IMR-90 (cell line): ENCODE measurements around the gene PRKCG. TPM values are rescaled to one million over a fixed set of nuclear protein-coding genes. Genes with fewer than 3 reads are reported as not detected.
A peak's percentile ranks its signal among the peaks of the same experiment; 100 is the strongest.

ENCODE experiments used
- ATAC-seq: fragments of 200-7000 bp; cut with Tn5 transposase; 2 replicates; pipeline ENCODE4 v1.9.1; 2020; ENCODE audit warnings: low read depth, mild to moderate bottlenecking, moderate library complexity
- BruUV-seq: library from RNA; stranded (reverse); fragments of 400-500 nt; replicated peaks from 2 replicates; lab custom pipeline; 2021; lab: Mats Ljungman, UMichigan
- CTCF ChIA-PET: fragments of 300-600 bp; formaldehyde crosslinking; extraction: SDS; loops from one replicate; lab custom pipeline; 2021; ENCODE audit warnings: antibody characterized with exemption; lab: Yijun Ruan, JAX
- POLR2A ChIA-PET: fragments of 300-600 bp; sonication (Branson Sonifier 250); formaldehyde crosslinking; loops from one replicate; lab custom pipeline; 2022; ENCODE audit warnings: antibody characterized with exemption; ENCODE audit not compliant: unreplicated experiment; lab: Charles Lee
- DNase-seq: peaks from one replicate; pipeline ENCODE4 v3.0.0; 2013
- H2AFZ ChIP-seq: replicated peaks from 2 replicates; pipeline ENCODE3; 2013; ENCODE audit warnings: low read length, mild to moderate bottlenecking; ENCODE audit not compliant: poor library complexity
- H2AK5ac ChIP-seq: 2 replicates; pipeline ENCODE4 v1.6.1; 2013; ENCODE audit warnings: low read depth, low read length, inconsistent platforms
- H2AK9ac ChIP-seq: replicated peaks from 2 replicates; pipeline ENCODE3; 2013; ENCODE audit warnings: mild to moderate bottlenecking, low read depth, low read length, moderate library complexity; ENCODE audit not compliant: poor library complexity
- H2BK120ac ChIP-seq: 2 replicates; pipeline ENCODE4 v1.6.1; 2013; ENCODE audit warnings: low read depth, low read length, inconsistent platforms
- H2BK15ac ChIP-seq: 3 replicates; pipeline ENCODE4 v1.6.1; 2013; ENCODE audit warnings: low read depth, low read length, inconsistent platforms
- H2BK20ac ChIP-seq: 2 replicates; pipeline ENCODE4 v1.6.1; 2013; ENCODE audit warnings: low read depth, mild to moderate bottlenecking, inconsistent platforms, low read length, moderate library complexity
- H2BK5ac ChIP-seq: 2 replicates; pipeline ENCODE4 v1.6.1; 2013; ENCODE audit warnings: mild to moderate bottlenecking, low read depth, low read length, inconsistent platforms; ENCODE audit not compliant: poor library complexity, severe bottlenecking
- H3K14ac ChIP-seq: replicated peaks from 2 replicates; pipeline ENCODE4 v1.6.1; 2013; ENCODE audit warnings: low read depth, low read length, inconsistent platforms
- H3K18ac ChIP-seq: 2 replicates; pipeline ENCODE4 v1.6.1; 2013; ENCODE audit warnings: low read depth, low read length, control low read depth
- H3K23ac ChIP-seq: 2 replicates; pipeline ENCODE4 v1.6.1; 2013; ENCODE audit warnings: low read depth, low read length, inconsistent platforms
- H3K27ac ChIP-seq: 2 replicates; pipeline ENCODE4 v1.5.1; 2013; ENCODE audit warnings: mild to moderate bottlenecking, control low read depth, low read length; ENCODE audit not compliant: insufficient read depth
- H3K27me3 ChIP-seq: 2 replicates; pipeline ENCODE4 v1.6.1; 2013; ENCODE audit warnings: low read length; ENCODE audit not compliant: control insufficient read depth, insufficient read depth
- H3K36me3 ChIP-seq: 2 replicates; pipeline ENCODE4 v1.6.1; 2013; ENCODE audit warnings: low read length, mixed read lengths; ENCODE audit not compliant: control insufficient read depth, insufficient read depth
- H3K4ac ChIP-seq: 2 replicates; pipeline ENCODE4 v1.6.1; 2013; ENCODE audit warnings: low read depth, low read length, inconsistent platforms
- H3K4me1 ChIP-seq: 2 replicates; pipeline ENCODE4 v1.6.1; 2013; ENCODE audit warnings: low read length, mixed read lengths; ENCODE audit not compliant: control insufficient read depth, insufficient read depth
- H3K4me2 ChIP-seq: 2 replicates; pipeline ENCODE4 v1.6.1; 2013; ENCODE audit warnings: low read depth, mild to moderate bottlenecking, control low read depth, low read length, moderate library complexity
- H3K4me3 ChIP-seq: 2 replicates; pipeline ENCODE4 v1.5.1; 2013; ENCODE audit warnings: low read depth, mild to moderate bottlenecking, control low read depth, low read length, moderate library complexity; ENCODE audit not compliant: insufficient read depth
- H3K56ac ChIP-seq: 2 replicates; pipeline ENCODE4 v1.6.1; 2013; ENCODE audit warnings: low read length, inconsistent platforms; ENCODE audit not compliant: insufficient read depth; ENCODE audit errors: extremely low read depth
- H3K79me1 ChIP-seq, 2 experiments: 2 replicates each; pipeline ENCODE4 v1.6.1; 2013; ENCODE audit warnings: low read length in 2 of 2, inconsistent platforms in 1 of 2, low read depth in 1 of 2
- H3K9ac ChIP-seq: 2 replicates; pipeline ENCODE4 v1.6.1; 2013; ENCODE audit warnings: low read depth, low read length, control low read depth
- H3K9me1 ChIP-seq: 2 replicates; pipeline ENCODE4 v1.6.1; 2013; ENCODE audit warnings: low read length, inconsistent platforms; ENCODE audit not compliant: insufficient read depth
- H3K9me3 ChIP-seq: 2 replicates; pipeline ENCODE4 v1.6.1; 2013; ENCODE audit warnings: low read length; ENCODE audit not compliant: control insufficient read depth, insufficient read depth
- H4K20me1 ChIP-seq: 2 replicates; pipeline ENCODE4 v1.6.1; 2013; ENCODE audit warnings: low read length, inconsistent platforms; ENCODE audit not compliant: insufficient read depth
- H4K5ac ChIP-seq: 2 replicates; pipeline ENCODE4 v1.6.1; 2013; ENCODE audit warnings: mild to moderate bottlenecking, low read depth, low read length, control low read depth
- H4K8ac ChIP-seq, 2 experiments: 2 replicates each; pipeline ENCODE4 v1.6.1; 2013; ENCODE audit warnings: low read depth in 2 of 2, low read length in 2 of 2, control low read depth in 1 of 2, inconsistent platforms in 1 of 2
- H4K91ac ChIP-seq: 2 replicates; pipeline ENCODE4 v1.6.1; 2013; ENCODE audit warnings: low read depth, low read length, inconsistent platforms; ENCODE audit not compliant: insufficient read depth
- BHLHE40 ChIP-seq: fragments of 150-350 bp; IDR thresholded peaks from 2 replicates; pipeline ENCODE4 v1.6.1; 2016; ENCODE audit warnings: mild to moderate bottlenecking, low read depth, low read length
- CEBPB ChIP-seq: IDR thresholded peaks from 2 replicates; pipeline ENCODE4 v1.6.1; 2012; ENCODE audit warnings: low read depth, low read length, improper control_type of control experiment
- CHD1 ChIP-seq: IDR thresholded peaks from 2 replicates; pipeline ENCODE4 v1.6.1; 2012; ENCODE audit warnings: low read depth, low read length, improper control_type of control experiment
- FOS ChIP-seq: fragments of 150-350 bp; IDR thresholded peaks from 2 replicates; pipeline ENCODE4 v1.6.1; 2016; ENCODE audit warnings: low read depth, low read length
- MAFK ChIP-seq: IDR thresholded peaks from 2 replicates; pipeline ENCODE4 v1.6.1; 2012; ENCODE audit warnings: low read depth, low read length, improper control_type of control experiment
- MAZ ChIP-seq: IDR thresholded peaks from 2 replicates; pipeline ENCODE4 v1.6.1; 2012; ENCODE audit warnings: low read depth, mild to moderate bottlenecking, low read length, improper control_type of control experiment, moderate library complexity, borderline replicate concordance
- MXI1 ChIP-seq: IDR thresholded peaks from 2 replicates; pipeline ENCODE4 v1.6.1; 2012; ENCODE audit warnings: low read depth, mild to moderate bottlenecking, low read length, moderate library complexity, borderline replicate concordance
- NFE2L2 ChIP-seq: fragments of 150-350 bp; IDR thresholded peaks from 2 replicates; pipeline ENCODE4 v1.6.1; 2016; ENCODE audit warnings: low read depth, mild to moderate bottlenecking, low read length
- POLR2A ChIP-seq: IDR thresholded peaks from 2 replicates; pipeline ENCODE4 v1.6.1; 2012; ENCODE audit warnings: mild to moderate bottlenecking, low read depth, low read length
- RAD21 ChIP-seq: IDR thresholded peaks from 2 replicates; pipeline ENCODE4 v1.6.1; 2012; ENCODE audit warnings: low read length, improper control_type of control experiment
- RCOR1 ChIP-seq: IDR thresholded peaks from 2 replicates; pipeline ENCODE4 v1.6.1; 2012; ENCODE audit warnings: mild to moderate bottlenecking, low read length, improper control_type of control experiment; ENCODE audit not compliant: insufficient replicate concordance
- RFX5 ChIP-seq: IDR thresholded peaks from 2 replicates; pipeline ENCODE4 v1.8.0; 2012; ENCODE audit warnings: low read depth, mild to moderate bottlenecking, low read length, moderate library complexity
- SMC3 ChIP-seq: fragments of 150-350 bp; IDR thresholded peaks from 2 replicates; pipeline ENCODE4 v1.6.1; 2016; ENCODE audit warnings: low read depth, mild to moderate bottlenecking, antibody characterized with exemption, low read length, moderate library complexity
- WGBS, 2 experiments: methylation state at CpG; one replicate each; pipeline versions ENCODE4 v1.1.5 to v1.1.7; 2013; ENCODE audit warnings: missing lambda C conversion rate in 2 of 2; ENCODE audit not compliant: insufficient read length in 1 of 2; ENCODE audit errors: extremely low coverage in 2 of 2; 5-methylcytosine and 5-hydroxymethylcytosine counted together
- dilution Hi-C: fragments of 300-500 bp; cut with HindIII; formaldehyde crosslinking; loops from one replicate; pipeline ENCODE4 v1.14.3; 2018; ENCODE audit warnings: low sequenced_read_pairs; ENCODE audit not compliant: unreplicated experiment
- in situ Hi-C: fragments of 300-500 bp; cut with MboI; formaldehyde crosslinking; loops from 3 replicates; pipeline ENCODE4 v1.14.3; 2019; ENCODE audit warnings: low sequenced_read_pairs, inconsistent platforms, mixed read lengths
- intact Hi-C: fragments of 100-400 bp; cut with micrococcal nuclease; formaldehyde crosslinking; loops from 2 replicates; pipeline ENCODE4 v1.10.0; 2022
- polyA plus RNA-seq, 3 experiments: library from polyadenylated mRNA; depleted of rRNA; stranded (reverse); fragments of >200 nt; gene quantifications; 2 replicates each; pipeline ENCODE4 v1.2.3, GENCODE V29; 2012; ENCODE audit warnings: low replicate concordance in 1 of 3
- total RNA-seq: library from RNA; depleted of rRNA; stranded (reverse); fragments of >200 nt; gene quantifications from 2 replicates; pipeline ENCODE4 v1.2.3, GENCODE V29; 2012
- TF ChIP-seq, protein P1 (sequence below): fragments of 150-350 bp; IDR thresholded peaks from 2 replicates; pipeline ENCODE4 v1.6.1; 2017; ENCODE audit warnings: mild to moderate bottlenecking, antibody characterized with exemption, low read length, low read depth
- TF ChIP-seq, protein P2 (sequence below): fragments of 150-350 bp; IDR thresholded peaks from 2 replicates; pipeline ENCODE4 v1.6.1; 2016; ENCODE audit warnings: low read depth, mild to moderate bottlenecking, low read length, moderate library complexity, borderline replicate concordance
- TF ChIP-seq, protein P3 (sequence below): conservative IDR thresholded peaks from 2 replicates; pipeline ENCODE4 v1.5.1; 2012; ENCODE audit warnings: mild to moderate bottlenecking, low read depth, low read length, improper control_type of control experiment

PRKCG gene
- total and polyA plus RNA-seq, 2 of the 4 experiments (the other 2 are of a cell fraction): not detected

DNA sequence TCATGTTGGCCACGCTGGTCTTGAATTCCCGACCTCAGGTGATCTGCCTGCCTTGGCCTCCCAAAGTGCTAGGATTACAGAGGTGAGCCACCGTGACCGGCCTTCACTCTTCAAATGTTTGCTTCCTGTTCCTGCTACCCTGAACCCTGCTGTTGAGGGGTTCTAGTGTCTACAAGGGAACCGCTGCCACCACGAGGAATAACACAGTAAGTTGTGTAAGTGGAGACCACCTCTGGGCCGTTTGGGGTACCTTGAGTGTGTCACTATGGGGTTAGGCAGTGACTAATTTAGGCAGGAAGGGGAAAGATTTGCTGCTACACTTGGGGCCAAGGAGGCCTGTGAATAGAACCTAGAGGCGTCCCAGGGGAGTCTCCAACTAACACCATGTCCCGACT lies 16.5 kb upstream of the PRKCG start:
- BruUV-seq: no TSS peak
- H3K23ac ChIP-seq: 0 out of 2 replicates have a peak overlapping the region, but pooled peaks have one; percentile 76
- H2BK5ac ChIP-seq: no peak overlapping the region
- no peaks in the 10 kb centered on the region for H3K27me3 ChIP-seq
- H3K4me3 ChIP-seq: peak overlapping the region; percentile 60
- peak overlapping the region; percentile 58; the same call in 1 of the 2 replicates for H3K27ac ChIP-seq
- H3K9me3 ChIP-seq: no peaks in the 10 kb centered on the region
- WGBS, 2 experiments: 56% methylated on average over 5 of the region's 9 CpGs; no CpG with 5 or more reads in 1 of the 2 experiments
- no peak overlapping the region; the same call in 1 of the 2 replicates for H2BK20ac ChIP-seq
- peak overlapping the region; percentile 47 for H3K18ac ChIP-seq
- TF ChIP-seq RCOR1 (no peak), POLR2A (no peak), MAFK (no peak), RFX5 (no peak), CEBPB (no peak), MXI1 (no peak), FOS (no peak), BHLHE40 (no peak), CHD1 (no peak), RAD21 (no peak), MAZ (no peak), SMC3 (no peak), NFE2L2 (no peak)
- TF ChIP-seq, protein P1, sequence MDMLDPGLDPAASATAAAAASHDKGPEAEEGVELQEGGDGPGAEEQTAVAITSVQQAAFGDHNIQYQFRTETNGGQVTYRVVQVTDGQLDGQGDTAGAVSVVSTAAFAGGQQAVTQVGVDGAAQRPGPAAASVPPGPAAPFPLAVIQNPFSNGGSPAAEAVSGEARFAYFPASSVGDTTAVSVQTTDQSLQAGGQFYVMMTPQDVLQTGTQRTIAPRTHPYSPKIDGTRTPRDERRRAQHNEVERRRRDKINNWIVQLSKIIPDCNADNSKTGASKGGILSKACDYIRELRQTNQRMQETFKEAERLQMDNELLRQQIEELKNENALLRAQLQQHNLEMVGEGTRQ: no peak
- TF ChIP-seq, protein P2, sequence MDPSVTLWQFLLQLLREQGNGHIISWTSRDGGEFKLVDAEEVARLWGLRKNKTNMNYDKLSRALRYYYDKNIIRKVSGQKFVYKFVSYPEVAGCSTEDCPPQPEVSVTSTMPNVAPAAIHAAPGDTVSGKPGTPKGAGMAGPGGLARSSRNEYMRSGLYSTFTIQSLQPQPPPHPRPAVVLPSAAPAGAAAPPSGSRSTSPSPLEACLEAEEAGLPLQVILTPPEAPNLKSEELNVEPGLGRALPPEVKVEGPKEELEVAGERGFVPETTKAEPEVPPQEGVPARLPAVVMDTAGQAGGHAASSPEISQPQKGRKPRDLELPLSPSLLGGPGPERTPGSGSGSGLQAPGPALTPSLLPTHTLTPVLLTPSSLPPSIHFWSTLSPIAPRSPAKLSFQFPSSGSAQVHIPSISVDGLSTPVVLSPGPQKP: no peak
- TF ChIP-seq, protein P3, sequence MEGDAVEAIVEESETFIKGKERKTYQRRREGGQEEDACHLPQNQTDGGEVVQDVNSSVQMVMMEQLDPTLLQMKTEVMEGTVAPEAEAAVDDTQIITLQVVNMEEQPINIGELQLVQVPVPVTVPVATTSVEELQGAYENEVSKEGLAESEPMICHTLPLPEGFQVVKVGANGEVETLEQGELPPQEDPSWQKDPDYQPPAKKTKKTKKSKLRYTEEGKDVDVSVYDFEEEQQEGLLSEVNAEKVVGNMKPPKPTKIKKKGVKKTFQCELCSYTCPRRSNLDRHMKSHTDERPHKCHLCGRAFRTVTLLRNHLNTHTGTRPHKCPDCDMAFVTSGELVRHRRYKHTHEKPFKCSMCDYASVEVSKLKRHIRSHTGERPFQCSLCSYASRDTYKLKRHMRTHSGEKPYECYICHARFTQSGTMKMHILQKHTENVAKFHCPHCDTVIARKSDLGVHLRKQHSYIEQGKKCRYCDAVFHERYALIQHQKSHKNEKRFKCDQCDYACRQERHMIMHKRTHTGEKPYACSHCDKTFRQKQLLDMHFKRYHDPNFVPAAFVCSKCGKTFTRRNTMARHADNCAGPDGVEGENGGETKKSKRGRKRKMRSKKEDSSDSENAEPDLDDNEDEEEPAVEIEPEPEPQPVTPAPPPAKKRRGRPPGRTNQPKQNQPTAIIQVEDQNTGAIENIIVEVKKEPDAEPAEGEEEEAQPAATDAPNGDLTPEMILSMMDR: no peak
- H2AFZ ChIP-seq: peak overlapping the region; percentile 94
- H3K56ac ChIP-seq: no peak overlapping the region
- H3K4me2 ChIP-seq: peak overlapping the region; percentile 81
- dilution Hi-C loops: no loop called here
- peak overlapping the region; percentile 37; the same call in 1 of the 2 replicates for H2AK5ac ChIP-seq
- peak overlapping the region; percentile 88 for H4K5ac ChIP-seq
- H2BK15ac ChIP-seq: no peak overlapping the region
- H4K8ac ChIP-seq: peak overlapping the region; percentile 77 to 81
- peaks cover 7% of the 10 kb centered on the region for H3K4me1 ChIP-seq
- DNase-seq: no peak
- H4K20me1 ChIP-seq: peaks cover 3% of the 10 kb centered on the region
- intact Hi-C loops: loop anchor here (10.0 kb wide), 1 partner anchor 239 kb away; the partner anchor contains the start of genes NDUFA3 and OSCAR
- peak overlapping the region; percentile 80; the same call in 1 of the 2 replicates for H3K14ac ChIP-seq
- in situ Hi-C loops: no loop called here
- H3K36me3 ChIP-seq: peaks cover 2% of the 10 kb centered on the region
- peak overlapping the region; percentile 74; the same call in 1 of the 2 replicates for H4K91ac ChIP-seq
- peak overlapping the region; percentile 70 for H3K9ac ChIP-seq
- H2BK120ac ChIP-seq: peak overlapping the region; percentile 62
- ChIA-PET POLR2A (no interaction called here), CTCF (no interaction called here)
- no peak for ATAC-seq
- H3K4ac ChIP-seq: peak overlapping the region; percentile 85
- H3K79me1 ChIP-seq: peaks cover 0 to 26% of the 10 kb centered on the region in 2 experiments; a peak in 2 of 4 replicates
- peaks cover 6% of the 10 kb centered on the region; the same call in 1 of the 2 replicates for H3K9me1 ChIP-seq
- H2AK9ac ChIP-seq: peak overlapping the region; percentile 21
